Natural killer cell (primary cell): ENCODE results near the gene RASGRP2. TPM values are rescaled to one million over a fixed set of nuclear protein-coding genes. Genes with fewer than 3 reads are reported as not detected.

Experiments
- ATAC-seq, 3 donors: fragments of 150-1000 bp in 2 of 3; fragments of 200-7000 bp in 1 of 3; cut with Tn5 transposase; 1 replicate in 1 of 3; 2 replicates in 2 of 3; pipeline ENCODE4 v1.10.0; 2021; ENCODE audit warnings: mild to moderate bottlenecking in 2 of 3, moderate library complexity in 2 of 3
- DNase-seq, 2 donors: peaks; one replicate each; pipeline versions ENCODE4 v3.0.0 to v3.0.0-alpha.2; 2013 to 2021; ENCODE audit warnings: mixed read lengths in 1 of 2
- H3K27ac ChIP-seq: one replicate; pipeline ENCODE4 v1.5.1; 2013; ENCODE audit warnings: mild to moderate bottlenecking, low read length
- H3K27me3 ChIP-seq: one replicate; pipeline ENCODE4 v1.6.1; 2013; ENCODE audit warnings: low read length; ENCODE audit not compliant: control insufficient read depth, insufficient read depth
- H3K36me3 ChIP-seq: one replicate; pipeline ENCODE4 v1.6.1; 2013; ENCODE audit warnings: low read length; ENCODE audit not compliant: control insufficient read depth, insufficient read depth
- H3K4me1 ChIP-seq: one replicate; pipeline ENCODE4 v1.6.1; 2013; ENCODE audit warnings: low read length; ENCODE audit not compliant: control insufficient read depth, insufficient read depth
- H3K4me3 ChIP-seq: one replicate; pipeline ENCODE4 v1.5.1; 2013; ENCODE audit warnings: low read length
- H3K9me3 ChIP-seq: one replicate; pipeline ENCODE4 v1.6.1; 2013; ENCODE audit warnings: low read length; ENCODE audit not compliant: control insufficient read depth, insufficient read depth
- H3K27ac Mint-ChIP-seq, 2 donors: one replicate each; pipeline ENCODE4 v1.8.0; 2022; ENCODE audit warnings: mild to moderate bottlenecking in 2 of 2, mixed read lengths in 2 of 2, moderate library complexity in 1 of 2
- H3K27me3 Mint-ChIP-seq, 2 donors: one replicate each; pipeline ENCODE4 v1.8.0; 2022; ENCODE audit warnings: low read depth in 2 of 2, mixed read lengths in 2 of 2
- H3K36me3 Mint-ChIP-seq: one replicate; pipeline ENCODE4 v1.8.0; 2022; ENCODE audit warnings: mixed read lengths
- H3K4me1 Mint-ChIP-seq, 2 donors: one replicate each; pipeline ENCODE4 v1.8.0; 2022; ENCODE audit warnings: mixed read lengths in 2 of 2
- H3K4me3 Mint-ChIP-seq: one replicate; pipeline ENCODE4 v1.8.0; 2022; ENCODE audit warnings: mild to moderate bottlenecking, moderate library complexity, mixed read lengths
- H3K9me3 Mint-ChIP-seq, 2 donors: one replicate each; pipeline ENCODE4 v1.8.0; 2022; ENCODE audit warnings: mixed read lengths in 2 of 2
- WGBS: methylation state at CpG from one replicate; pipeline ENCODE4 v1.1.7; 2013; ENCODE audit warnings: missing lambda C conversion rate; ENCODE audit not compliant: insufficient coverage; 5-methylcytosine and 5-hydroxymethylcytosine counted together
- intact Hi-C: fragments of 100-400 bp; cut with micrococcal nuclease; formaldehyde crosslinking; loops from one replicate; pipeline ENCODE4 v1.14.2; 2022
- total RNA-seq, 4 donors: library from RNA; stranded (reverse); fragments of 120-200 nt in 1 of 4; gene quantifications; one replicate each; pipeline versions ENCODE4 v1.2.3 to v1.2.4, GENCODE V29; 2013 to 2022
- TF ChIP-seq, protein P1 (sequence below): fragments of 200-600 bp; IDR thresholded peaks from one replicate; pipeline ENCODE4 v1.8.0; 2022; ENCODE audit warnings: antibody characterized with exemption

RASGRP2 gene
- total RNA-seq, 3 donors from 2014 or later (not counting 1 experiment from before 2014, with no cell fraction given) = 371 to 417 (median 394) TPM

DNA sequence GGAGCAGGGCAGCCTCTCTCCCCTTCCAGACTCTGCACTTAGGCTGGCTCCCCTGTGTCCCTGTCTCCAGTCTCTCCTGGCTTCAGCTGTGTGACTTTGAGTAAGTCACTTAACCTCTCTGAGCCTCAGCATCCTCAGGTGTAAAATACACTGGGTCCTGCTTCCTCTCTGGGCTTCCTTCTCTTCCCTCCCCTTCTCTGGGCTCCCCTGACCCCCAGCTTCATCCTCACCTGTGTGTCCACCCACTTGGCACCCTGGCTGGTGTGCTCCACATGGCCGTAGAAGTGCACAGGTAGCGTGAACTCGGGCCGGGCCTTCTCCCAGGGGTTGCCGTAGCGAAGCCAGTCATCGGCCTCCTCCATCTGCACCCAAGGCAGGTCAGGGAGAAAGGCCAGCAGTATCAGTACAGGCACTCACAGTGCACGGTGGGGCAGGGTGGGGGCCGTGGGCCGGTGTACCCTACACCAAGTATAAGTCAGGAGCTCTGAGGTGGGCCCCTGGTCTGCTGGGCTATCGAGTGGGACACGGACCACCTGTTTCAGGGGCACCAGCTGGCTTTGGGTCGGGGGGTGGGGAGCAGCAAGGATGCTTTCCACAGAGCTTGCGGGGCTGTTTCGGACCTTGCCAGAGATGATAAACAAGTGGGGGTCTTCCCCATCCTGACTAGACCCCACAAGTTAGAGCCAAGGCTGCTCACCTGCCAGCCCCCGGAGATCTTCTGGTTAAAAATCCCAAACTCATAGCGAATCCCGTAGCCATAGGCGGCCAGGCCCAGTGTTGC, 13.8 kb upstream of the RASGRP2 start:
- 96% methylated on average over 19 of the region's 19 CpGs for WGBS
- peaks cover 33 to 45% of the 10 kb centered on the region in 2 donors for H3K4me1 Mint-ChIP-seq
- intact Hi-C loops = no loop called here
- no peaks in the 10 kb centered on the region for H3K9me3 Mint-ChIP-seq
- TF ChIP-seq, protein P1, sequence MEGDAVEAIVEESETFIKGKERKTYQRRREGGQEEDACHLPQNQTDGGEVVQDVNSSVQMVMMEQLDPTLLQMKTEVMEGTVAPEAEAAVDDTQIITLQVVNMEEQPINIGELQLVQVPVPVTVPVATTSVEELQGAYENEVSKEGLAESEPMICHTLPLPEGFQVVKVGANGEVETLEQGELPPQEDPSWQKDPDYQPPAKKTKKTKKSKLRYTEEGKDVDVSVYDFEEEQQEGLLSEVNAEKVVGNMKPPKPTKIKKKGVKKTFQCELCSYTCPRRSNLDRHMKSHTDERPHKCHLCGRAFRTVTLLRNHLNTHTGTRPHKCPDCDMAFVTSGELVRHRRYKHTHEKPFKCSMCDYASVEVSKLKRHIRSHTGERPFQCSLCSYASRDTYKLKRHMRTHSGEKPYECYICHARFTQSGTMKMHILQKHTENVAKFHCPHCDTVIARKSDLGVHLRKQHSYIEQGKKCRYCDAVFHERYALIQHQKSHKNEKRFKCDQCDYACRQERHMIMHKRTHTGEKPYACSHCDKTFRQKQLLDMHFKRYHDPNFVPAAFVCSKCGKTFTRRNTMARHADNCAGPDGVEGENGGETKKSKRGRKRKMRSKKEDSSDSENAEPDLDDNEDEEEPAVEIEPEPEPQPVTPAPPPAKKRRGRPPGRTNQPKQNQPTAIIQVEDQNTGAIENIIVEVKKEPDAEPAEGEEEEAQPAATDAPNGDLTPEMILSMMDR = no peak
- H3K27me3 Mint-ChIP-seq = no peaks in the 10 kb centered on the region
- Histone ChIP-seq H3K4me1 (peaks cover 57% of the 10 kb centered on the region), H3K27ac (no peak overlapping the region), H3K9me3 (no peaks in the 10 kb centered on the region), H3K4me3 (no peak overlapping the region), H3K36me3 (peaks cover 13% of the 10 kb centered on the region), H3K27me3 (no peaks in the 10 kb centered on the region)
- no peaks in the 10 kb centered on the region for H3K36me3 Mint-ChIP-seq
- ATAC-seq (no peak), DNase-seq (no peak)
- no peak overlapping the region for H3K4me3 Mint-ChIP-seq
- no peak overlapping the region for H3K27ac Mint-ChIP-seq

DNA sequence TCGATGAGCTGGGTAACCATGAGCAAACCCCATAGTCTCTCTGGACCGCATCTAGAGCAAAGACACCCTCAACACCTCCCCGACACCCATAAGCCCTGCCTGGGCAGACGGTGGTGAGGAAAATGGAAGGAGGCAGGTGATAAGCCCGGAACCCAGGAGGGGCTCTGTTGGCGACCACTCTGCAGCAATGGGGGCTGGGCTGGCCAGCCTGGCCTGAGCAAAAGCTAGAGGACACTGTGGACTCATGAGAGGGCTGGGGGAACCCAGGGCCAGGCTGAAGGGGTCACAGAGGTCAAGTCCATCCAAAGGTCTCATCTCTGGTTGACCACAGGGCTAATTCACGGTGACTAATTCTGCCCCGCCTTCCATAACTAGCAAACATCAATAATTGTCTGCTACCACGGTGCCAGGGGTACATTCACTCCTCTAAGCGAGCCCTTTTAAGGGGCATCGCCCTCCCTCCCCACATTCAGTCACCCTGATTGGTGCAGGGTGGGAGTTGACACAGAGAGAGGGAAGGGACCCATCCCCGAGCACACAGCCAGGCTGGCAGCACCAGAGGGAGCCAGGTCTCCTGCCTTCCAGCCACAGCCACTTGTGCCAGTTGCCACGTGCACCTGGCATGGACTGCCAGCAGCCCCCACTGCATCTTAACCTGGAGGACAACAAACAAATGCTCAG, 11.9 kb upstream of the RASGRP2 start:
- Mint-ChIP-seq H3K27me3 (no peaks in the 10 kb centered on the region), H3K27ac (no peak overlapping the region), H3K9me3 (no peaks in the 10 kb centered on the region), H3K4me1 (peaks cover 22 to 33% of the 10 kb centered on the region in 2 donors), H3K4me3 (no peak overlapping the region), H3K36me3 (no peaks in the 10 kb centered on the region)
- no peaks in the 10 kb centered on the region for H3K27me3 ChIP-seq
- H3K9me3 ChIP-seq = no peaks in the 10 kb centered on the region
- H3K36me3 ChIP-seq = peaks cover 24% of the 10 kb centered on the region
- TF ChIP-seq, protein P1 = no peak
- H3K27ac ChIP-seq = no peak overlapping the region
- peaks cover 50% of the 10 kb centered on the region for H3K4me1 ChIP-seq
- DNase-seq (no peak), ATAC-seq (no peak)
- intact Hi-C loops = no loop called here
- WGBS = 83% methylated on average over 12 of the region's 13 CpGs
- H3K4me3 ChIP-seq = no peak overlapping the region

DNA sequence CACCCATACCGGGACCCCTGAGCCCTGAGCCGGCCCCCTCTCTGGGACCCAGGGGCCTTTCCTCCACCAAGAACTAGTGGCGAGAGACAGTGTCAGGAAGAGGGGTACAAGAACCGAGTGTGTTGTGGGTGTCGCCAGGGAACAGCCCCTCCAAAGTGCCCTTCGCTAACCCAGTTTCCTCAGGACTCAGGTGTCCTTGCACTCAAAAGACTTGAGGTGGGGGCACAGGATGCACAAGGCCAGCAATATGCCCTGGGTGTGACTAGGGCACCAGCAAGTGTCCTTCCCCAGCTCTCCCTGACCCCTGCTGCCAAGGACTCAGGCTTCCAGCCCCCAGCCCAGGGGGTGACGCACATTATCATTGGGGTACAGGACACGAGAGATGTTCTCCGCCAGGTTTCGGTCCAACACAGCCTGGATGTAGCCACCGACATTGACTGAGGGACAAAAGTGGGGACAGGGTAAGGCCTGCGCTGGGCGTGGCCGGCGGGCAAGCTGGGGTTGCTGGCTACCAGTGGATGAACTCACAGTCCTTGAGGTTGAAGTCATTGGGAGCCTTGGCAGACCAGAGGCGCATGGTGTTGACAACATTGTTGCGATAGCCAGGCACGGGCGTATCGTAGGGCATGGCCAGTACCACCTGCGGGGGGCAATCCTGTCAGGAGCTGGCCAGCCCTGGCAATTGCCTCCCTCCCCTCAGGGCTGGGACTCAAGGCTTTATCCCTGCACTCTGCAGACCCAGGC, 11.1 kb upstream of the RASGRP2 start:
- Histone ChIP-seq H3K36me3 (peaks cover 24% of the 10 kb centered on the region), H3K4me3 (no peak overlapping the region), H3K27ac (no peak overlapping the region), H3K4me1 (peaks cover 50% of the 10 kb centered on the region), H3K9me3 (no peaks in the 10 kb centered on the region), H3K27me3 (no peaks in the 10 kb centered on the region)
- intact Hi-C loops = no loop called here
- H3K4me1 Mint-ChIP-seq = peaks cover 22 to 33% of the 10 kb centered on the region in 2 donors
- no peak overlapping the region for H3K27ac Mint-ChIP-seq
- H3K36me3 Mint-ChIP-seq = no peaks in the 10 kb centered on the region
- H3K9me3 Mint-ChIP-seq = no peaks in the 10 kb centered on the region
- TF ChIP-seq, protein P1 = no peak
- 95% methylated on average over 21 of the region's 21 CpGs for WGBS
- no peaks in the 10 kb centered on the region for H3K27me3 Mint-ChIP-seq
- no peak for ATAC-seq
- no peak overlapping the region for H3K4me3 Mint-ChIP-seq
- no peak for DNase-seq
